ENCODE results near the gene SPTBN1.

- no peak for TF ChIP-seq TEAD4 (CRISPR knock-in tag; IDR thresholded peaks at IDR 0.05)
- no peak for TF ChIP-seq CTCF (IDR thresholded peaks at IDR 0.05)
These were observed 168.5 kb downstream of the SPTBN1 start for GRCh38 chr2:54624591-54625071.

Measured in WTC11 (cell line).